ENCODE results near the gene KLHL40.

- TF ChIP-seq CTCF (conservative IDR thresholded peaks at IDR 0.05) (no peak), ZFX (IDR thresholded peaks at IDR 0.05) (no peak)
Measured at GRCh38 chr3:42663581-42664437, 21.5 kb upstream of the KLHL40 start.

Measured in C4-2B (cell line).